Effector memory CD4-positive, alpha-beta T cell (primary cell): ENCODE results near the gene FRG1.
"Not testable (repeated sequence)": the region's sequence is repeated elsewhere in the genome, so short reads cannot be mapped to it uniquely, and the experiment has no call there.

Experiments
- DNase-seq, 3 donors: peaks; one replicate each; pipeline ENCODE4 v3.0.0-alpha.2; 2020
- H3K27ac ChIP-seq: 2 replicates; pipeline ENCODE4 v1.7.0; 2013; ENCODE audit warnings: mild to moderate bottlenecking, low read length, moderate library complexity; ENCODE audit not compliant: insufficient read depth, poor library complexity, severe bottlenecking
- H3K27me3 ChIP-seq: replicated peaks from 2 replicates; pipeline ENCODE4 v1.7.0; 2013; ENCODE audit warnings: mild to moderate bottlenecking, low read length; ENCODE audit not compliant: insufficient read depth, control insufficient read depth, poor library complexity, severe bottlenecking
- H3K36me3 ChIP-seq: 2 replicates; pipeline ENCODE4 v1.7.0; 2013; ENCODE audit warnings: mild to moderate bottlenecking, low read length, moderate library complexity; ENCODE audit not compliant: control insufficient read depth, insufficient read depth
- H3K4me1 ChIP-seq: 2 replicates; pipeline ENCODE4 v1.7.0; 2013; ENCODE audit warnings: low read length, mild to moderate bottlenecking; ENCODE audit not compliant: control insufficient read depth, insufficient read depth, poor library complexity, severe bottlenecking
- H3K4me3 ChIP-seq: 2 replicates; pipeline ENCODE4 v1.7.0; 2013; ENCODE audit warnings: low read length, low read depth, mild to moderate bottlenecking; ENCODE audit not compliant: insufficient read depth, poor library complexity, severe bottlenecking
- H3K9me3 ChIP-seq: 2 replicates; pipeline ENCODE4 v1.7.0; 2013; ENCODE audit warnings: mild to moderate bottlenecking, low read length, moderate library complexity; ENCODE audit not compliant: control insufficient read depth

The FRG1 gene

DNA sequence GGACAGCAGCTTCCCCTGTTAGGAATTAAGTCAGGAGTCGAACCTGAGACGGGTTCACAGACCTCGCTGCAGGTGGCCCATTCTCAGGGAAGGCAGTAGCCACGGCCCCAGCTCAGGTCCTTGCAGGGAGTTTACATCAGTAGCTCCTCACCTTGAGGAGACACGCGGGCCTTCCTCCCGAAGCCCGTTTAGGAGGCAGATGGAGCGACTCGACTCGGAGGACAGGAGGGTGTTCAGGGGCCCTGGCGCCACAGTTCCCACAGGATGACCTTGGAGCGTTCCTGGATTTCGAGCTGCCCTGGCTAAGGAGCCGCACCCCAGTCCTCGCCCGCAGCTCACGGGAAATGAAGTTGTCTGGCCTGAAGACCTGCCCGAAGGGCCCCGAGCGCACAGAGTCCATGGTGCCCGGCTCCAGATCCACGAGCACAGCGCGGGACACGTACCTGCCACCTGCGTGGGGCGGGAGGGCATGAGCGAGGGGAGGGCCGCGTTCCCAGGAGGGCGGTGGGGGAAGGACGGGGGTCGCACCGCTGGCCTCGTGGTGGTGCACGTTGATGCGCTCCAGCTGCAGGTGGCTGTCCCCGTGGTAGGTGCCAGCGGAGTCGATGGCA lies 43.3 kb downstream of the FRG1 start:
- not testable (repeated sequence) for H3K4me1 ChIP-seq, H3K9me3 ChIP-seq, H3K27me3 ChIP-seq, DNase-seq, H3K4me3 ChIP-seq, H3K27ac ChIP-seq, H3K36me3 ChIP-seq

DNA sequence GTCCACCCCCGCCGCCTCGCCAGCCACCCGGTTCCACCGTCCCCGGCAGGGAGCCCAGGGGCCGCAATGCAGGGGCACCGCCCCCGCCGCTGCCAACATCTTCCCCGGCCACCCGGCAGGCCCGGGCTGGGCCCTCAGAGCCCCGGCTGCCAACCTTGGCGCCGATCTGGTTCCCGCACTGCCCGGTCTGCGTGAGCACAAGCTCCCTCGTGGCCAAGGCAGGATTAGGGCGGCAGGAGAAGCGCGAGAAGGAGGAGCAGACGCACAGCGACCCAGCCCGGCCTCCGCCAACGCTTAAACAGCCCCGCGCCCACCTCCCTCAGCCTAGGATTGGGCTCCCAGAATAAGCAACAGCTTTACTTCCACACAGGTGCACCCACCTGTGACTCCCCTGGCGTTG lies 44.0 kb downstream of the FRG1 start:
- H3K27me3 ChIP-seq, H3K4me1 ChIP-seq, DNase-seq, H3K4me3 ChIP-seq, H3K36me3 ChIP-seq, H3K27ac ChIP-seq, H3K9me3 ChIP-seq: not testable (repeated sequence)

DNA sequence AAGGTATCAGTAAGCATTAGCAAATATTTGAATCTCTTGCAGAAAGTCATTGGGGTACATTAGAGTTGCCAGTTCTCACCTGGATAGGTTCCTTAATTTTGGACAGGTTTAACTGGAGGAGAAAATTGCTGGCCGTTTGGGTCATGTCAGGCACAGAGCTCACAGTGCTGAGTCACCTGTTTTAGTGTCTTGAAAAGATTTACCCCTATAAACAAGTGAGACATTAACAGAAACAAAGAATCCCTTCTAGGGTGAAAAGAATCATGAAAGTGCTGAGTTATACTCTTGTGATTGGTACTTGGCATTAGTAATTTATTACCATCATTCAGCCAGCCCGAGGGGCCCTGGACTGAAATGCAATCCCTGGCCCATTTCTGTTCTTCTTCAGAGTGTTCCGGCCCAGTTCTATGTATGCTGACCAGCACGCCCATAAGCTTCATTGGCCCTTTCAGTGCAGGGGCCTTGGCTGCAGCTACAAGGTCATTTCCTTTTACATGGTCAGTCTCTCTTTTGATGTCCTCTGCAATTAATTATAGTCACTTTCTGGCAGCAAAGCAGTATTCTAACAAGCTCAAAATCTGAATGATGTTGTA lies 45.1 kb downstream of the FRG1 start:
- not testable (repeated sequence) for H3K4me3 ChIP-seq, H3K27me3 ChIP-seq, H3K4me1 ChIP-seq, H3K27ac ChIP-seq, H3K9me3 ChIP-seq, H3K36me3 ChIP-seq, DNase-seq

DNA sequence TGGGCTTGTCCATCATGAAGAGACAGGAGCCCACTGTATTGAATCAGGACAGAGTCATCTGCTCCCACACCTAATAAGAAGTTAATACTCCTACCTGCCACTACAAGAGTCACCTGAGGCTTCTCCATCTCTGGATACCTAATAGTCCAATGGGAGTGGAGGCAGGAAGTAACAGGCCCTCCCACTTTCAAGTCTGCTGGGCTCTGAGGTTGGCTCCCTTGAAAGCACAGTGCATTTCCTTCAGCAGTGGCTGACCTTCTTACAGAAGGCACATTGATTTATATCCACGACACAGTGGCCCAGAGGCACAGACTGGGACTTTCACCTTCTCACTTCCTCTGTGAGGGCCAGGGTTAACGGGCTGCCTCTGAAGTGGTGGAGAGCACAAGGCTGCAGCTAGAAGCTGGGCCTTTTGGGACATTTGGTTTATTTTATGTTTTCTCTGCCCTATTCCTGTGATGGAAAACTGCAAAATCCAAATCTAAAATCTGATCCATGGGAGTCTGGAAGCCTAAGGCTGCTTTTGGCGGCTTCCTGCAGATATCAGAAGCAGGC lies 48.3 kb downstream of the FRG1 start:
- DNase-seq: no peak
- Histone ChIP-seq H3K27me3 (no peaks in the 10 kb centered on the region), H3K4me1 (no peaks in the 10 kb centered on the region), H3K4me3 (no peak overlapping the region), H3K9me3 (no peaks in the 10 kb centered on the region), H3K36me3 (no peaks in the 10 kb centered on the region), H3K27ac (no peak overlapping the region)

DNA sequence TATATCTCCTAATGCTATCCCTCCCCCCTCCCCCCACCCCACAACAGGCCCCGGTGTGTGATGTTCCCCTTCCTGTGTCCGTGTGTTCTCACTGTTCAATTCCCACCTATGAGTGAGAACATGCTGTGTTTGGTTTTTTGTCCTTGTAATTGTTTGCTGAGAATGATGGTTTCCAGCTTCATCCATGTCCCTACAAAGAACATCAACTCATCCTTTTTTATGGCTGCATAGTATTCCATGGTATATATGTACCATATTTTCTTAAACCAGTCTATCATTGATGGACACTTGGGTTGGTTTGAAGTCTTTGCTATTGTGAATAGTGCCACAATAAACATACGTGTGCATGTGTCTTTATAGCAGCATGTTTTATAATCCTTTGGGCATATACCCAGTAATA lies 49.3 kb downstream of the FRG1 start:
- H3K27me3 ChIP-seq, H3K27ac ChIP-seq, H3K36me3 ChIP-seq, H3K4me3 ChIP-seq, DNase-seq, H3K9me3 ChIP-seq, H3K4me1 ChIP-seq: not testable (repeated sequence)
